ENCODE measurements around the gene PDIK1L.

GRCh38 chr1:26162220-26162709 is 50.6 kb downstream of the PDIK1L start:
- TF ChIP-seq CTCF (IDR thresholded peaks at IDR 0.05) (no peak), POLR2A (IDR thresholded peaks at IDR 0.05) (no peak)

Measured in breast epithelium (tissue), 3 donors.